Measurements from ENCODE around the gene FES.

FES gene

GRCh38 chr15:90868261-90868689, 16.0 kb upstream of the FES start, which contains the start of gene FURIN:
TSS of gene FURIN (plus strand) at chr15:90868588. CDS start at chr15:90875741, 7,153 bp downstream.
- H3K4me3 ChIP-seq (ENCODE audit: low read depth, low read length): no peak within 1 kb of the TSS
- TF ChIP-seq CTCF (IDR thresholded peaks at IDR 0.05; ENCODE audit: low read depth, low read length): no peak

GRCh38 chr15:90869140-90869541, 15.2 kb upstream of the FES start:
- no peak for TF ChIP-seq CTCF (IDR thresholded peaks at IDR 0.05; ENCODE audit: low read depth, low read length)
- no peak overlapping the region for H3K4me3 ChIP-seq (ENCODE audit: low read depth, low read length)

- H3K4me3 ChIP-seq (ENCODE audit: low read depth, low read length): no peak overlapping the region
- no peak for TF ChIP-seq CTCF (IDR thresholded peaks at IDR 0.05; ENCODE audit: low read depth, low read length)
These were observed 14.5 kb upstream of the FES start for GRCh38 chr15:90869601-90870353.

GRCh38 chr15:90870354-90871138, 13.8 kb upstream of the FES start:
- no peak for TF ChIP-seq CTCF (IDR thresholded peaks at IDR 0.05; ENCODE audit: low read depth, low read length)
- H3K4me3 ChIP-seq (ENCODE audit: low read depth, low read length): peak overlapping the region; percentile 73

- no peak for TF ChIP-seq CTCF (IDR thresholded peaks at IDR 0.05; ENCODE audit: low read depth, low read length)
- H3K4me3 ChIP-seq (ENCODE audit: low read depth, low read length): peak overlapping the region; percentile 73
These were observed 13.1 kb upstream of the FES start for GRCh38 chr15:90871139-90871715.

GRCh38 chr15:90871716-90872485, 12.4 kb upstream of the FES start:
- no peak for TF ChIP-seq CTCF (IDR thresholded peaks at IDR 0.05; ENCODE audit: low read depth, low read length)
- peak overlapping the region; percentile 73 for H3K4me3 ChIP-seq (ENCODE audit: low read depth, low read length)
